Fibroblast of villous mesenchyme (primary cell): Measurements from ENCODE around the gene ST6GALNAC5. TPM values are rescaled to one million over a fixed set of nuclear protein-coding genes. Genes with fewer than 3 reads are reported as not detected.

Source experiments
- DNase-seq: peaks from one replicate; pipeline ENCODE4 v3.0.0-alpha.2; 2010; ENCODE audit warnings: low read depth
- H3K4me3 ChIP-seq: 2 replicates; pipeline ENCODE4 v1.5.1; 2011; ENCODE audit warnings: low read depth, mild to moderate bottlenecking, low read length
- CTCF ChIP-seq: IDR thresholded peaks from 2 replicates; pipeline ENCODE4 v1.5.1; 2012; ENCODE audit warnings: low read depth, mild to moderate bottlenecking, low read length; ENCODE audit not compliant: insufficient read depth
- total RNA-seq: library from RNA; depleted of rRNA; stranded (reverse); fragments of >200 nt; gene quantifications from 2 replicates; pipeline ENCODE4 v1.2.3, GENCODE V29; 2012

Gene ST6GALNAC5
- total RNA-seq, 1 donor, result 155 TPM

GRCh38 chr1:77085109-77085508 lies 217.8 kb downstream of the ST6GALNAC5 start:
- no peak for TF ChIP-seq CTCF
- no peak overlapping the region for H3K4me3 ChIP-seq
- no peak for DNase-seq

GRCh38 chr1:77089756-77090155 lies 222.5 kb downstream of the ST6GALNAC5 start:
- DNase-seq, result no peak
- no peak for TF ChIP-seq CTCF
- H3K4me3 ChIP-seq, result no peak overlapping the region

GRCh38 chr1:77095236-77095635 lies 228.0 kb downstream of the ST6GALNAC5 start:
- no peak for TF ChIP-seq CTCF
- no peak for DNase-seq
- no peak overlapping the region for H3K4me3 ChIP-seq

- no peak for TF ChIP-seq CTCF
- no peak overlapping the region for H3K4me3 ChIP-seq
- no peak for DNase-seq
These were observed 229.4 kb downstream of the ST6GALNAC5 start for GRCh38 chr1:77096496-77097255.

GRCh38 chr1:77100875-77101274 lies 233.6 kb downstream of the ST6GALNAC5 start:
- no peak for DNase-seq
- no peak overlapping the region for H3K4me3 ChIP-seq
- no peak for TF ChIP-seq CTCF

- H3K4me3 ChIP-seq, result no peak overlapping the region
- TF ChIP-seq CTCF, result no peak
- DNase-seq, result no peak
These were observed 236.2 kb downstream of the ST6GALNAC5 start for GRCh38 chr1:77103486-77103885.

GRCh38 chr1:77104672-77105071 lies 237.4 kb downstream of the ST6GALNAC5 start:
- no peak for DNase-seq
- no peak overlapping the region for H3K4me3 ChIP-seq
- TF ChIP-seq CTCF, result no peak
